ENCODE results near the gene FGB. TPM values are rescaled to one million over a fixed set of nuclear protein-coding genes. Genes with fewer than 3 reads are reported as not detected.

The FGB gene
- total and polyA plus RNA-seq, 2 of the 13 experiments (the other 11 are each of a cell fraction or from before 2014, with no cell fraction given), result 226 to 784 TPM

- TF ChIP-seq ZMAT3 (CRISPR knock-in tag; conservative IDR thresholded peaks at IDR 0.05) (0 out of 2 replicates have a peak, but pooled peaks have one; percentile 23), CHD4 (IDR thresholded peaks at IDR 0.05; ENCODE audit: borderline replicate concordance, low read length) (no peak), ARID4A (CRISPR knock-in tag; IDR thresholded peaks at IDR 0.05; ENCODE audit: borderline replicate concordance) (no peak), FOXO1 (CRISPR knock-in tag; IDR thresholded peaks at IDR 0.05) (peak; percentile 94), THAP11 (CRISPR knock-in tag; IDR thresholded peaks at IDR 0.05) (peak; percentile 51; the same call in 1 of the 2 replicates), ATAD3A (CRISPR knock-in tag; IDR thresholded peaks at IDR 0.05) (no peak), ZBTB7A (CRISPR knock-in tag; IDR thresholded peaks at IDR 0.05) (no peak), ZSCAN30 (CRISPR knock-in tag; IDR thresholded peaks at IDR 0.05) (no peak), REST (IDR thresholded peaks at IDR 0.05; ENCODE audit: borderline replicate concordance in 1 of 2, low read depth in 1 of 2, low read length in 2 of 2) (peak in 1 of 2 experiments; percentile 56; a peak in 1 of 4 replicates), NFYC (CRISPR knock-in tag; IDR thresholded peaks at IDR 0.05) (no peak), AGO2 (optimal IDR thresholded peaks at IDR 0.05; ENCODE audit: low read depth, low read length) (no peak), SP5 (CRISPR knock-in tag; IDR thresholded peaks at IDR 0.05; ENCODE audit: borderline replicate concordance, low read depth) (0 out of 2 replicates have a peak, but pooled peaks have one; percentile 25), PITX1 (CRISPR knock-in tag; IDR thresholded peaks at IDR 0.05) (peak; percentile 89), ZSCAN31 (CRISPR knock-in tag; IDR thresholded peaks at IDR 0.05; ENCODE audit: low read depth) (no peak), SNAPC2 (CRISPR knock-in tag; IDR thresholded peaks at IDR 0.05) (no peak; the same call in 1 of the 2 replicates), NCOR1 (IDR thresholded peaks at IDR 0.05; ENCODE audit: borderline replicate concordance, low read length) (peak; percentile 96), U2AF1 (optimal IDR thresholded peaks at IDR 0.05; ENCODE audit: low read depth, low read length) (no peak)
- TF ChIP-seq, protein P1, sequence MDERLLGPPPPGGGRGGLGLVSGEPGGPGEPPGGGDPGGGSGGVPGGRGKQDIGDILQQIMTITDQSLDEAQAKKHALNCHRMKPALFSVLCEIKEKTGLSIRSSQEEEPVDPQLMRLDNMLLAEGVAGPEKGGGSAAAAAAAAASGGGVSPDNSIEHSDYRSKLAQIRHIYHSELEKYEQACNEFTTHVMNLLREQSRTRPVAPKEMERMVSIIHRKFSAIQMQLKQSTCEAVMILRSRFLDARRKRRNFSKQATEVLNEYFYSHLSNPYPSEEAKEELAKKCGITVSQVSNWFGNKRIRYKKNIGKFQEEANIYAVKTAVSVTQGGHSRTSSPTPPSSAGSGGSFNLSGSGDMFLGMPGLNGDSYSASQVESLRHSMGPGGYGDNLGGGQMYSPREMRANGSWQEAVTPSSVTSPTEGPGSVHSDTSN (CRISPR knock-in tag; IDR thresholded peaks at IDR 0.05), result no peak; the same call in 1 of the 2 replicates
- TF ChIP-seq, protein P2, sequence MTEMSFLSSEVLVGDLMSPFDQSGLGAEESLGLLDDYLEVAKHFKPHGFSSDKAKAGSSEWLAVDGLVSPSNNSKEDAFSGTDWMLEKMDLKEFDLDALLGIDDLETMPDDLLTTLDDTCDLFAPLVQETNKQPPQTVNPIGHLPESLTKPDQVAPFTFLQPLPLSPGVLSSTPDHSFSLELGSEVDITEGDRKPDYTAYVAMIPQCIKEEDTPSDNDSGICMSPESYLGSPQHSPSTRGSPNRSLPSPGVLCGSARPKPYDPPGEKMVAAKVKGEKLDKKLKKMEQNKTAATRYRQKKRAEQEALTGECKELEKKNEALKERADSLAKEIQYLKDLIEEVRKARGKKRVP (CRISPR knock-in tag; IDR thresholded peaks at IDR 0.05), result peak in 1 of 2 experiments; percentile 79; a peak in 2 of 4 replicates
Observed at GRCh38 chr4:154597798-154598774, 35.3 kb downstream of the FGB start (continued).
